Fibroblast of lung (primary cell): Measurements from ENCODE around the gene CLMN. TPM values are rescaled to one million over a fixed set of nuclear protein-coding genes. Genes with fewer than 3 reads are reported as not detected.

Experiments used
- DNase-seq, 2 donors: peaks; one replicate each; pipeline versions ENCODE4 v3.0.0 to v3.0.0-alpha.2; 2010; ENCODE audit warnings: low read depth in 2 of 2
- H2AFZ ChIP-seq: 2 replicates; pipeline ENCODE4 v1.5.1; 2012; ENCODE audit warnings: low read length, control low read depth, inconsistent platforms
- H3K27ac ChIP-seq: 2 replicates; pipeline ENCODE4 v1.5.1; 2011; ENCODE audit warnings: low read length, control low read depth; ENCODE audit not compliant: insufficient read depth
- H3K27me3 ChIP-seq: 2 replicates; pipeline ENCODE4 v1.5.1; 2011; ENCODE audit warnings: mild to moderate bottlenecking, low read length; ENCODE audit not compliant: control insufficient read depth, insufficient read depth
- H3K36me3 ChIP-seq: 2 replicates; pipeline ENCODE4 v1.5.1; 2011; ENCODE audit warnings: low read length; ENCODE audit not compliant: control insufficient read depth, insufficient read depth
- H3K4me1 ChIP-seq: 2 replicates; pipeline ENCODE4 v1.5.1; 2011; ENCODE audit warnings: low read length; ENCODE audit not compliant: control insufficient read depth, insufficient read depth; ENCODE audit errors: extremely low read depth
- H3K4me2 ChIP-seq: 2 replicates; pipeline ENCODE4 v1.5.1; 2011; ENCODE audit warnings: low read length, control low read depth; ENCODE audit not compliant: insufficient read depth; ENCODE audit errors: extremely low read depth
- H3K4me3 ChIP-seq, 4 experiments: fragments of 200-600 bp in 1 of 4; sonication (generic) in 1 of 4; replicated peaks in 1 of 4; 2 replicates each; pipeline ENCODE4 v1.5.1; 2011 to 2016; ENCODE audit warnings: low read length in 4 of 4, low read depth in 3 of 4, mild to moderate bottlenecking in 3 of 4, control low read depth in 2 of 4, inconsistent platforms in 1 of 4, mixed read lengths in 1 of 4; ENCODE audit not compliant: insufficient read depth in 1 of 4; ENCODE audit errors: control extremely low read depth in 1 of 4
- H3K79me2 ChIP-seq: 2 replicates; pipeline ENCODE4 v1.5.1; 2012; ENCODE audit warnings: mild to moderate bottlenecking, low read length, inconsistent platforms; ENCODE audit not compliant: control insufficient read depth, insufficient read depth
- H3K9ac ChIP-seq: 2 replicates; pipeline ENCODE4 v1.5.1; 2011; ENCODE audit warnings: mild to moderate bottlenecking, low read length, control low read depth; ENCODE audit not compliant: insufficient read depth
- H3K9me3 ChIP-seq: 2 replicates; pipeline ENCODE4 v1.5.1; 2012; ENCODE audit warnings: low read depth, low read length; ENCODE audit not compliant: control insufficient read depth, insufficient read depth
- H4K20me1 ChIP-seq: 2 replicates; pipeline ENCODE4 v1.5.1; 2011; ENCODE audit warnings: low read length; ENCODE audit not compliant: control insufficient read depth, insufficient read depth; ENCODE audit errors: extremely low read depth
- EZH2 ChIP-seq: IDR thresholded peaks from 2 replicates; pipeline ENCODE4 v1.5.1; 2012; ENCODE audit warnings: low read length, control low read depth, mild to moderate bottlenecking; ENCODE audit errors: missing control alignments
- polyA plus RNA-seq, 2 donors: library from polyadenylated mRNA; depleted of rRNA in 1 of 2; stranded (reverse) in 1 of 2; unstranded in 1 of 2; fragments of >200 nt; gene quantifications; 2 replicates each; pipeline ENCODE4 v1.2.1, GENCODE V29; 2011 to 2012; ENCODE audit warnings: missing spikeins in 1 of 2
- total RNA-seq: library from RNA; depleted of rRNA; stranded (reverse); fragments of >200 nt; gene quantifications from 2 replicates; pipeline ENCODE4 v1.2.1, GENCODE V29; 2014
- TF ChIP-seq, protein P1 (sequence below), 2 donors: IDR thresholded peaks in 1 of 2; conservative IDR thresholded peaks in 1 of 2; 1 replicate in 1 of 2; 2 replicates in 1 of 2; pipeline ENCODE4 v1.5.1; 2011 to 2012; ENCODE audit warnings: low read length in 2 of 2, control low read depth in 1 of 2, inconsistent platforms in 1 of 2, low read depth in 1 of 2, mild to moderate bottlenecking in 1 of 2

The CLMN gene
- total and polyA plus RNA-seq, 2 donors (not counting 1 experiment from before 2014, with no cell fraction given): 0.83 to 2.7 TPM

DNA sequence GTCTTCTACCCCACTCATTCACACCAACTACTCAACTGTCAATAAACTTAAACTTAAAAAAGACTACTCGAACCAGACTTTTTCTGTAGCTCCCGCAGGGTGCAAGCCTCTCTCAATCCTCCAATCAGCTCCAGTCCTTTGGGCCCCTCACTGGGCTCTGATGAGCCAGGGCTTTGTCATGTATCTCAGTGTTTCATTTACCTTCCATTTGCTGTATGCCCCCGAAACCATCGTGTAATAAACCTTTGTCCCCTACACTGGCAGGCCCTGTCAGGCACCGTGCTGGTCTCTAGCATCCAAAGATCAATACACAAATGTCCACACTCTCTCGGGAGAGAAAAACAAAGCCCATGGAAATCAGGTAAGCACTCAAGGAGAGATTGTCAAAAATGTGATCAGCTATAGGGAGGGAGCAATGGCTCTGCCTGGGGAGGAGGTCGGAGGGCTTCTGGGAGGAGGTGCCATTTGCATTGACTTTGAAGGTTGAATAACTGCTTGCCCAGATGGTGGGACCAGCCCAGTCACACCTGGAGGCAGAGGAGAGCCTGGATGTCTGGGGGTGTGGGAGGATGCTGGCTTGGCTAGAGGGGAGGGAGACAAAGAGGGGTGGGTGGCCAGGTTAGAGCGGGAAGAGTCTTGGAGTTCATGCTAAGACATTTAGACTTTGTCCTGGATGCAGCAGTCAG, 120.3 kb downstream of the CLMN start:
- no peaks in the 10 kb centered on the region for H3K27me3 ChIP-seq
- H3K9ac ChIP-seq: no peak overlapping the region
- H3K4me2 ChIP-seq: no peak overlapping the region
- TF ChIP-seq, protein P1, sequence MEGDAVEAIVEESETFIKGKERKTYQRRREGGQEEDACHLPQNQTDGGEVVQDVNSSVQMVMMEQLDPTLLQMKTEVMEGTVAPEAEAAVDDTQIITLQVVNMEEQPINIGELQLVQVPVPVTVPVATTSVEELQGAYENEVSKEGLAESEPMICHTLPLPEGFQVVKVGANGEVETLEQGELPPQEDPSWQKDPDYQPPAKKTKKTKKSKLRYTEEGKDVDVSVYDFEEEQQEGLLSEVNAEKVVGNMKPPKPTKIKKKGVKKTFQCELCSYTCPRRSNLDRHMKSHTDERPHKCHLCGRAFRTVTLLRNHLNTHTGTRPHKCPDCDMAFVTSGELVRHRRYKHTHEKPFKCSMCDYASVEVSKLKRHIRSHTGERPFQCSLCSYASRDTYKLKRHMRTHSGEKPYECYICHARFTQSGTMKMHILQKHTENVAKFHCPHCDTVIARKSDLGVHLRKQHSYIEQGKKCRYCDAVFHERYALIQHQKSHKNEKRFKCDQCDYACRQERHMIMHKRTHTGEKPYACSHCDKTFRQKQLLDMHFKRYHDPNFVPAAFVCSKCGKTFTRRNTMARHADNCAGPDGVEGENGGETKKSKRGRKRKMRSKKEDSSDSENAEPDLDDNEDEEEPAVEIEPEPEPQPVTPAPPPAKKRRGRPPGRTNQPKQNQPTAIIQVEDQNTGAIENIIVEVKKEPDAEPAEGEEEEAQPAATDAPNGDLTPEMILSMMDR (conservative IDR thresholded peaks at IDR 0.05 in 1 of 2, IDR thresholded peaks at IDR 0.05 in 1 of 2; ENCODE audit: low read depth in 1 of 2, low read length in 2 of 2): no peak
- no peak for TF ChIP-seq EZH2
- no peaks in the 10 kb centered on the region for H4K20me1 ChIP-seq
- H3K9me3 ChIP-seq: no peaks in the 10 kb centered on the region
- H3K36me3 ChIP-seq: no peaks in the 10 kb centered on the region
- no peak overlapping the region for H3K4me3 ChIP-seq
- H3K27ac ChIP-seq: no peak overlapping the region
- no peak for DNase-seq
- H2AFZ ChIP-seq: no peak overlapping the region
- H3K4me1 ChIP-seq: no peaks in the 10 kb centered on the region
- no peaks in the 10 kb centered on the region for H3K79me2 ChIP-seq

DNA sequence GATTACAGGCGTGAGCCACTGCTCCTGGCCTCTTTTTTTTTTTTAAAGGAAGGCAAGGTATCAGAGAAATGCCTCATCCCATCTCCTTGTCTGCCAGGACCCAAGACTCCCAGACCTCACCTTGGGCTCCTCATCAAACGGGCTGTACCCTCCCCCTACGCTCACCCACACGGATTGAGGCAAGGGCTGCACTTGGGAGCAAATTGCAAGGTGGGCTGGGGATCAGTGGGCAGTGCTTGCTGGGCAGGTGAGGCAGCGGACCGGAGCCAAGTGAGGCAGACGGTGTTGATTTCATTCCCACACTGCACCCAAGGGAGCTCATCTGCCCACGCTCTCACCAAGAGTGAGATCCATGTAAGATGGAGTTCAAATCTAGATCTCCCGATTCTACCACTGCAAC, 121.4 kb downstream of the CLMN start:
- H3K36me3 ChIP-seq: no peaks in the 10 kb centered on the region
- H3K9ac ChIP-seq: no peak overlapping the region
- DNase-seq: no peak
- H3K9me3 ChIP-seq: no peaks in the 10 kb centered on the region
- H3K27me3 ChIP-seq: no peaks in the 10 kb centered on the region
- no peaks in the 10 kb centered on the region for H4K20me1 ChIP-seq
- H3K27ac ChIP-seq: no peak overlapping the region
- no peak overlapping the region for H3K4me2 ChIP-seq
- H3K4me1 ChIP-seq: no peaks in the 10 kb centered on the region
- no peak overlapping the region for H3K4me3 ChIP-seq
- no peak for TF ChIP-seq EZH2
- TF ChIP-seq, protein P1 (conservative IDR thresholded peaks at IDR 0.05 in 1 of 2, IDR thresholded peaks at IDR 0.05 in 1 of 2; ENCODE audit: low read depth in 1 of 2, low read length in 2 of 2): no peak
- H2AFZ ChIP-seq: no peak overlapping the region
- no peaks in the 10 kb centered on the region for H3K79me2 ChIP-seq

DNA sequence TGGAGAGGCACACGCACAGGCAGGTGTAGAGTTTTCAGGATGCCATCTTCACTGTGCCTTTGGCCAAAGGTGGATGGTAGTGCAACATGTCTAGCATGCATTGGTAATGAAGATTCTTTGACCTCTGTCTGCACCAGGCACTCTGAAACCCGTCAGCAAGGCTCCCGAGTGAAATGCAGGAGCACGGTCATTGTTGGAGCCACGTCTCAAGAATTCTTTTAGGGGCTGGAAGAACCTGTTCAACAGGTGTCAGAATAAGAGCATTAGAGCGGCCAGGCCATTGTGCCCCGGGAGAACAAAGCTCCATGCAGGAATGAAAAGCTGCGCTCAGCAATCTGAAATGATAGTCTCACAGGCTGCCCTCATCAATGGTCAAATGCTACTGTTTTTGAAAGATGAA, 122.2 kb downstream of the CLMN start:
- H3K27ac ChIP-seq: no peak overlapping the region
- H4K20me1 ChIP-seq: no peaks in the 10 kb centered on the region
- H3K36me3 ChIP-seq: no peaks in the 10 kb centered on the region
- no peak overlapping the region for H3K4me3 ChIP-seq
- no peak overlapping the region for H2AFZ ChIP-seq
- H3K4me2 ChIP-seq: no peak overlapping the region
- no peaks in the 10 kb centered on the region for H3K79me2 ChIP-seq
- no peaks in the 10 kb centered on the region for H3K27me3 ChIP-seq
- TF ChIP-seq, protein P1 (conservative IDR thresholded peaks at IDR 0.05 in 1 of 2, IDR thresholded peaks at IDR 0.05 in 1 of 2; ENCODE audit: low read depth in 1 of 2, low read length in 2 of 2): no peak
- TF ChIP-seq EZH2: no peak
- H3K4me1 ChIP-seq: no peaks in the 10 kb centered on the region
- H3K9me3 ChIP-seq: no peaks in the 10 kb centered on the region
- DNase-seq: no peak
- no peak overlapping the region for H3K9ac ChIP-seq
